Mucosa of descending colon (tissue), 3 donors: ENCODE data around the gene LARGE1. TPM values are rescaled to one million over a fixed set of nuclear protein-coding genes. Genes with fewer than 3 reads are reported as not detected.

Experiments
- ATAC-seq: fragments of 200-7000 bp; cut with Tn5 transposase; one replicate; pipeline ENCODE4 v1.9.1; 2020; ENCODE audit warnings: mild to moderate bottlenecking, moderate library complexity
- DNase-seq, 3 donors: peaks; one replicate each; pipeline ENCODE4 v3.0.0-alpha.2; 2020
- H3K36me3 ChIP-seq: fragments of 200-600 bp; one replicate; pipeline ENCODE4 v1.8.0; 2021; ENCODE audit warnings: low read depth, mild to moderate bottlenecking
- H3K4me1 ChIP-seq: fragments of 200-600 bp; one replicate; pipeline ENCODE4 v1.8.0; 2021; ENCODE audit warnings: low read depth, mild to moderate bottlenecking
- H3K4me3 ChIP-seq: fragments of 200-600 bp; one replicate; pipeline ENCODE4 v1.8.0; 2021; ENCODE audit warnings: mild to moderate bottlenecking
- H3K9me3 ChIP-seq: fragments of 200-600 bp; one replicate; pipeline ENCODE4 v1.8.0; 2021; ENCODE audit warnings: mild to moderate bottlenecking
- CTCF ChIP-seq: fragments of 200-600 bp; IDR thresholded peaks from one replicate; pipeline ENCODE4 v1.8.0; 2022; ENCODE audit warnings: antibody characterized with exemption, mild to moderate bottlenecking
- intact Hi-C, 2 donors: fragments of 100-400 bp; cut with DNase I in 1 of 2; cut with micrococcal nuclease in 1 of 2; formaldehyde crosslinking; loops; one replicate each; pipeline versions ENCODE4 v1.11.0 to v1.11.1; 2022; cut with DNase I, micrococcal nuclease
- long read RNA-seq, 2 donors: library from polyadenylated mRNA; unstranded; transcript quantifications; one replicate each; pipeline ENCODE4 v2.0.0, GENCODE V29; 2019 to 2021
- total RNA-seq, 3 donors: library from RNA; stranded (reverse); fragmentation: NEBNext Ultra II Directional in 2 of 3; extraction: Animal tissue kit (Norgen Biotek cat#: 25700) in 2 of 3; gene quantifications; one replicate each; pipeline versions ENCODE4 v1.2.1 to v1.2.4, GENCODE V29; 2021 to 2023
- donor health status: DM: no; HTN: no; CAD: no; lungs with moderate emphysema.
- donor health status: DM: no; HTN: no; CAD: no.
- donor health status: DM: no; HTN: yes; CAD: no.

LARGE1 gene
- 10 to 100 TPM; 29.3 to 93.8 (median 67.7) TPM for total RNA-seq
- long read RNA-seq, donor 1, full-length matches to known transcripts: 13 of 75 reads
- long read RNA-seq, donor 1, partial matches to known transcripts: 41 of 75 reads
- long read RNA-seq, donor 1, other reads (novel, unspliced or antisense): 21 of 75 reads
- long read RNA-seq, donor 2, partial matches to known transcripts: 0 of 3 reads
- long read RNA-seq, donor 2, other reads (novel, unspliced or antisense): 3 of 3 reads

- intact Hi-C loops: loop anchor here (10.0 kb wide), 1 partner anchor 185 kb away; no protein-coding TSS in a partner anchor
- ATAC-seq: peak; percentile 32
- Histone ChIP-seq H3K4me1 (no peaks in the 10 kb centered on the region), H3K9me3 (no peaks in the 10 kb centered on the region), H3K36me3 (no peaks in the 10 kb centered on the region), H3K4me3 (peak within 1 kb of the TSS; percentile 75)
- peak in 2 of 3 donors; percentile 40 to 71 for DNase-seq
- TF ChIP-seq CTCF: no peak
Measured at GRCh38 chr22:33920197-33920540, at the start of gene LARGE1. LARGE1 (minus strand) TSS chr22:33920476.

- H3K4me3 ChIP-seq: no peak overlapping the region
- no peaks in the 10 kb centered on the region for H3K4me1 ChIP-seq
- TF ChIP-seq CTCF: no peak
- intact Hi-C loops: no loop called here
- no peaks in the 10 kb centered on the region for H3K9me3 ChIP-seq
- no peaks in the 10 kb centered on the region for H3K36me3 ChIP-seq
- DNase-seq (no peak), ATAC-seq (no peak)
Measured at GRCh38 chr22:33969045-33969444, 48.8 kb upstream of the LARGE1 start.

- Histone ChIP-seq H3K4me1 (no peaks in the 10 kb centered on the region), H3K4me3 (no peak overlapping the region), H3K9me3 (no peaks in the 10 kb centered on the region), H3K36me3 (no peaks in the 10 kb centered on the region)
- TF ChIP-seq CTCF: no peak
- DNase-seq (no peak), ATAC-seq (no peak)
- intact Hi-C loops: no loop called here
Measured at GRCh38 chr22:33964121-33964520, 43.8 kb upstream of the LARGE1 start.

GRCh38 chr22:33962409-33962808, 42.1 kb upstream of the LARGE1 start:
- ATAC-seq: no peak
- H3K4me3 ChIP-seq: no peak overlapping the region
- H3K9me3 ChIP-seq: no peaks in the 10 kb centered on the region
- DNase-seq: no peak
- H3K4me1 ChIP-seq: no peaks in the 10 kb centered on the region
- H3K36me3 ChIP-seq: no peaks in the 10 kb centered on the region
- no peak for TF ChIP-seq CTCF
- intact Hi-C loops: no loop called here

GRCh38 chr22:33958741-33959140, 38.5 kb upstream of the LARGE1 start:
- ATAC-seq (no peak), DNase-seq (no peak)
- intact Hi-C loops: no loop called here
- H3K9me3 ChIP-seq: no peaks in the 10 kb centered on the region
- H3K4me3 ChIP-seq: no peak overlapping the region
- H3K4me1 ChIP-seq: no peaks in the 10 kb centered on the region
- TF ChIP-seq CTCF: no peak
- H3K36me3 ChIP-seq: no peaks in the 10 kb centered on the region

- H3K4me3 ChIP-seq: no peak overlapping the region
- no peak for TF ChIP-seq CTCF
- intact Hi-C loops: no loop called here
Measured at GRCh38 chr22:33957086-33957485, 36.8 kb upstream of the LARGE1 start.

More at GRCh38 chr22:33957086-33957485, 36.8 kb upstream of the LARGE1 start:
- ATAC-seq (no peak), DNase-seq (no peak)
- Histone ChIP-seq H3K9me3 (no peaks in the 10 kb centered on the region), H3K4me1 (no peaks in the 10 kb centered on the region), H3K36me3 (no peaks in the 10 kb centered on the region)
